A549 (cell line): ENCODE measurements around the gene PIWIL4. TPM values are rescaled to one million over a fixed set of nuclear protein-coding genes. Genes with fewer than 3 reads are reported as not detected.

Experiments used
- ATAC-seq, 2 experiments: fragments of 200-7000 bp in 1 of 2; fragments of >200 bp in 1 of 2; cut with Nextera tagmentation in 1 of 2; cut with Tn5 transposase in 1 of 2; 3 replicates each; pipeline versions ENCODE4 v1.8.0 to v1.9.1; 2018 to 2020; ENCODE audit warnings: mild to moderate bottlenecking in 1 of 2, moderate library complexity in 1 of 2
- CTCF ChIA-PET: fragments of 300-600 bp; sonication (Branson Sonifier 250); formaldehyde crosslinking; extraction: SDS; loops from one replicate; lab custom pipeline; 2021; ENCODE audit warnings: antibody characterized with exemption, inconsistent platforms; lab: Yijun Ruan, JAX
- POLR2A ChIA-PET: fragments of 350-600 bp; formaldehyde crosslinking; extraction: SDS; loops from one replicate; lab custom pipeline; 2021; ENCODE audit warnings: antibody characterized with exemption, inconsistent platforms; lab: Yijun Ruan, JAX
- DNase-seq, 2 experiments: peaks; one replicate each; pipeline versions ENCODE4 v3.0.0 to v3.0.0-alpha.2; 2011 to 2016; ENCODE audit warnings: low read depth in 1 of 2, low spot score in 1 of 2
- FAIRE-seq: peaks from 2 replicates; lab custom pipeline; 2011; peaks lifted over from hg19 to GRCh38; lab: Jason Lieb, UNC
- H3K27ac ChIP-seq, 2 experiments: fragments of >200 bp; sonication (Bioruptor Twin); formaldehyde crosslinking; 3 replicates each; pipeline ENCODE4 v1.5.1; 2016 to 2017
- H3K4me1 ChIP-seq: fragments of >200 bp; sonication (Bioruptor Twin); formaldehyde crosslinking; 3 replicates; pipeline ENCODE4 v1.6.1; 2016
- H3K4me2 ChIP-seq: fragments of >200 bp; sonication (Bioruptor Twin); formaldehyde crosslinking; 3 replicates; pipeline ENCODE4 v1.6.1; 2016
- H3K4me3 ChIP-seq: fragments of >200 bp; sonication (Bioruptor Twin); formaldehyde crosslinking; 3 replicates; pipeline ENCODE4 v1.5.1; 2016
- H3K9me3 ChIP-seq: fragments of >200 bp; sonication (Bioruptor Twin); formaldehyde crosslinking; 3 replicates; pipeline ENCODE4 v1.6.1; 2016
- BHLHE40 ChIP-seq: IDR thresholded peaks from 2 replicates; pipeline ENCODE4 v1.6.1; 2012; ENCODE audit warnings: low read depth, low read length, inconsistent platforms
- CHD2 ChIP-seq: fragments of 150-350 bp; IDR thresholded peaks from 2 replicates; pipeline ENCODE4 v1.6.1; 2014; ENCODE audit warnings: low read length; ENCODE audit not compliant: partially characterized antibody
- CHD4 ChIP-seq: fragments of 200-600 bp; sonication (generic); IDR thresholded peaks from 2 replicates; pipeline ENCODE4 v1.6.1; 2016; ENCODE audit warnings: antibody characterized with exemption, mild to moderate bottlenecking, borderline replicate concordance
- ESRRA ChIP-seq: fragments of 150-350 bp; IDR thresholded peaks from 2 replicates; pipeline ENCODE4 v1.6.1; 2014; ENCODE audit warnings: mild to moderate bottlenecking, low read length, borderline replicate concordance
- FOXS1 ChIP-seq: fragments of 250-450 bp; sonication (Bioruptor Pico); IDR thresholded peaks from 2 replicates; pipeline ENCODE4 v1.5.0; 2020; ENCODE audit warnings: mild to moderate bottlenecking, moderate library complexity
- HDAC2 ChIP-seq: fragments of 200-600 bp; sonication (generic); IDR thresholded peaks from 2 replicates; pipeline ENCODE4 v1.6.1; 2016
- KDM5A ChIP-seq: fragments of 200-600 bp; sonication (generic); IDR thresholded peaks from 2 replicates; pipeline ENCODE4 v1.6.1; 2016; ENCODE audit warnings: antibody characterized with exemption, mild to moderate bottlenecking
- MAFK ChIP-seq: fragments of 450-650 bp; IDR thresholded peaks from 2 replicates; pipeline ENCODE4 v1.6.1; 2014; ENCODE audit not compliant: partially characterized antibody
- MAX ChIP-seq: IDR thresholded peaks from 2 replicates; pipeline ENCODE4 v1.6.1; 2012
- MYC ChIP-seq: IDR thresholded peaks from 2 replicates; pipeline ENCODE4 v1.6.1; 2012; ENCODE audit warnings: mild to moderate bottlenecking, inconsistent platforms, low read length, improper control_type of control experiment, borderline replicate concordance
- NFE2L2 ChIP-seq: fragments of 150-350 bp; conservative IDR thresholded peaks from 2 replicates; pipeline ENCODE4 v1.6.1; 2014; ENCODE audit warnings: low read length
- NR3C1 ChIP-seq: fragments of >200 bp; sonication (Bioruptor Twin); formaldehyde crosslinking; IDR thresholded peaks from 3 replicates; pipeline ENCODE4 v1.6.1; 2017
- PHF8 ChIP-seq: fragments of 200-600 bp; sonication (generic); IDR thresholded peaks from 2 replicates; pipeline ENCODE4 v1.6.1; 2016; ENCODE audit warnings: low read depth, mild to moderate bottlenecking, antibody characterized with exemption, moderate library complexity, borderline replicate concordance
- RAD21 ChIP-seq, 2 experiments: fragments of >200 bp in 1 of 2; sonication (Bioruptor Twin) in 1 of 2; formaldehyde crosslinking in 1 of 2; IDR thresholded peaks in 1 of 2; conservative IDR thresholded peaks in 1 of 2; 2 replicates in 1 of 2; 3 replicates in 1 of 2; pipeline ENCODE4 v1.6.1; 2012 to 2018; ENCODE audit warnings: inconsistent platforms in 1 of 2
- RARB ChIP-seq: fragments of 250-450 bp; sonication (Bioruptor Pico); IDR thresholded peaks from 2 replicates; pipeline ENCODE4 v1.8.0; 2021; ENCODE audit warnings: mild to moderate bottlenecking, moderate library complexity
- SMC3 ChIP-seq: fragments of >200 bp; sonication (Bioruptor Twin); formaldehyde crosslinking; IDR thresholded peaks from 3 replicates; pipeline ENCODE4 v1.6.1; 2018; ENCODE audit warnings: inconsistent platforms
- TFCP2L1 ChIP-seq: fragments of 250-450 bp; sonication (Bioruptor Pico); IDR thresholded peaks from 2 replicates; pipeline ENCODE4 v1.5.0; 2021; ENCODE audit warnings: mild to moderate bottlenecking
- TP53 ChIP-seq: fragments of 250-450 bp; sonication (Bioruptor Pico); IDR thresholded peaks from 2 replicates; pipeline ENCODE4 v1.5.0; 2021; ENCODE audit warnings: mild to moderate bottlenecking, moderate library complexity
- USF2 ChIP-seq: fragments of 450-650 bp; IDR thresholded peaks from 2 replicates; pipeline ENCODE4 v1.6.1; 2014; ENCODE audit warnings: antibody characterized with exemption
- ZC3H11A ChIP-seq: fragments of 450-650 bp; IDR thresholded peaks from 2 replicates; pipeline ENCODE4 v1.6.1; 2014; ENCODE audit warnings: antibody characterized with exemption, mild to moderate bottlenecking
- WGBS: methylation state at CpG from one replicate; pipeline ENCODE4 v1.1.6; 2017; ENCODE audit errors: missing lambda C conversion rate; 5-methylcytosine and 5-hydroxymethylcytosine counted together
- polyA plus RNA-seq, 4 experiments: library from polyadenylated mRNA; depleted of rRNA in 3 of 4; stranded (reverse); fragments of >200 nt; fragmentation: RNase III in 1 of 4; extraction: RNeasy Plus Mini Kit Qiagen cat#74134 plus additional on column Dnase treatment in 1 of 4; gene quantifications; 2 replicates in 3 of 4; 3 replicates in 1 of 4; pipeline ENCODE4 v1.2.3, GENCODE V29; 2011 to 2017
- TF ChIP-seq, protein P1 (sequence below): fragments of 150-350 bp; IDR thresholded peaks from 2 replicates; pipeline ENCODE4 v1.6.1; 2014; ENCODE audit warnings: low read depth, mild to moderate bottlenecking, low read length
- TF ChIP-seq, protein P2 (sequence below): IDR thresholded peaks from 2 replicates; pipeline ENCODE4 v1.6.1; 2012
- TF ChIP-seq, protein P3 (sequence below): fragments of 200-600 bp; sonication (generic); IDR thresholded peaks from 2 replicates; pipeline ENCODE4 v1.6.1; 2016; ENCODE audit warnings: antibody characterized with exemption, mild to moderate bottlenecking, moderate library complexity

The PIWIL4 gene
- polyA plus RNA-seq, 2 of the 4 experiments (the other 2 are of a cell fraction): 0.28 to 0.35 TPM

GRCh38 chr11:94526645-94527438 is 40.3 kb upstream of the PIWIL4 start:
- CTCF ChIA-PET: no interaction called here
- H3K4me1 ChIP-seq: no peaks in the 10 kb centered on the region
- no peak overlapping the region for H3K4me2 ChIP-seq
- FAIRE-seq (no peak), DNase-seq (no peak), ATAC-seq (no peak)
- H3K27ac ChIP-seq: no peak overlapping the region
- WGBS: 51% methylated on average over 4 of the region's 4 CpGs
- no peaks in the 10 kb centered on the region for H3K9me3 ChIP-seq
- no peak overlapping the region for H3K4me3 ChIP-seq
- TF ChIP-seq PHF8 (no peak), KDM5A (no peak), ZC3H11A (no peak), HDAC2 (no peak), BHLHE40 (no peak), FOXS1 (CRISPR knock-in tag) (no peak)
- POLR2A ChIA-PET: no interaction called here

DNA sequence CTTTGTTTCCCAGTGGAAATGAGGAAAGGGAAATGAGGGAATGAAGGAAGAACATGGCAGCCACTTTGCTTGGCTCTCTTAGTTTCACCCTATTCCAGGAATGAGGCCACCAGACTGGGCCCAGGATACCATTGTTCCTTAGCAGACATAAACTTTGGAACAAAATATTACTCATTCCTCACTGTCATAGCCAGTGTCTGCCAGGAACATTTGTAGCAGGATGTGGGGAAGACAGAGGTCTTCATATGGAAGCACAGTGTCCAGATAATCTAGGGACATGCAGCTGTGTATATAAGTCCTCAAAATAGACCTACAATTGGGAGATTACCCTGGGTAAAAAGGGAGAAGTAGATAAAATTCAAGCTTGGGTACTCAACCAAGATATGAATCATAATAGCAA is 38.6 kb upstream of the PIWIL4 start:
- CTCF ChIA-PET: no interaction called here
- POLR2A ChIA-PET: no interaction called here
- no peaks in the 10 kb centered on the region for H3K4me1 ChIP-seq
- DNase-seq (no peak), ATAC-seq (no peak), FAIRE-seq (no peak)
- H3K4me2 ChIP-seq: no peak overlapping the region
- no peak overlapping the region for H3K4me3 ChIP-seq
- no peak overlapping the region for H3K27ac ChIP-seq
- H3K9me3 ChIP-seq: no peaks in the 10 kb centered on the region
- TF ChIP-seq, protein P1, sequence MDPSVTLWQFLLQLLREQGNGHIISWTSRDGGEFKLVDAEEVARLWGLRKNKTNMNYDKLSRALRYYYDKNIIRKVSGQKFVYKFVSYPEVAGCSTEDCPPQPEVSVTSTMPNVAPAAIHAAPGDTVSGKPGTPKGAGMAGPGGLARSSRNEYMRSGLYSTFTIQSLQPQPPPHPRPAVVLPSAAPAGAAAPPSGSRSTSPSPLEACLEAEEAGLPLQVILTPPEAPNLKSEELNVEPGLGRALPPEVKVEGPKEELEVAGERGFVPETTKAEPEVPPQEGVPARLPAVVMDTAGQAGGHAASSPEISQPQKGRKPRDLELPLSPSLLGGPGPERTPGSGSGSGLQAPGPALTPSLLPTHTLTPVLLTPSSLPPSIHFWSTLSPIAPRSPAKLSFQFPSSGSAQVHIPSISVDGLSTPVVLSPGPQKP: no peak
- no peak for TF ChIP-seq RARB
- no peak for TF ChIP-seq ESRRA
- no peak for TF ChIP-seq NR3C1
- TF ChIP-seq, protein P2, sequence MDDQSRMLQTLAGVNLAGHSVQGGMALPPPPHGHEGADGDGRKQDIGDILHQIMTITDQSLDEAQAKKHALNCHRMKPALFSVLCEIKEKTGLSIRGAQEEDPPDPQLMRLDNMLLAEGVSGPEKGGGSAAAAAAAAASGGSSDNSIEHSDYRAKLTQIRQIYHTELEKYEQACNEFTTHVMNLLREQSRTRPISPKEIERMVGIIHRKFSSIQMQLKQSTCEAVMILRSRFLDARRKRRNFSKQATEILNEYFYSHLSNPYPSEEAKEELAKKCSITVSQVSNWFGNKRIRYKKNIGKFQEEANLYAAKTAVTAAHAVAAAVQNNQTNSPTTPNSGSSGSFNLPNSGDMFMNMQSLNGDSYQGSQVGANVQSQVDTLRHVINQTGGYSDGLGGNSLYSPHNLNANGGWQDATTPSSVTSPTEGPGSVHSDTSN: no peak
- TF ChIP-seq NFE2L2: no peak
- TF ChIP-seq TFCP2L1 (CRISPR knock-in tag): no peak
- TF ChIP-seq, protein P3, sequence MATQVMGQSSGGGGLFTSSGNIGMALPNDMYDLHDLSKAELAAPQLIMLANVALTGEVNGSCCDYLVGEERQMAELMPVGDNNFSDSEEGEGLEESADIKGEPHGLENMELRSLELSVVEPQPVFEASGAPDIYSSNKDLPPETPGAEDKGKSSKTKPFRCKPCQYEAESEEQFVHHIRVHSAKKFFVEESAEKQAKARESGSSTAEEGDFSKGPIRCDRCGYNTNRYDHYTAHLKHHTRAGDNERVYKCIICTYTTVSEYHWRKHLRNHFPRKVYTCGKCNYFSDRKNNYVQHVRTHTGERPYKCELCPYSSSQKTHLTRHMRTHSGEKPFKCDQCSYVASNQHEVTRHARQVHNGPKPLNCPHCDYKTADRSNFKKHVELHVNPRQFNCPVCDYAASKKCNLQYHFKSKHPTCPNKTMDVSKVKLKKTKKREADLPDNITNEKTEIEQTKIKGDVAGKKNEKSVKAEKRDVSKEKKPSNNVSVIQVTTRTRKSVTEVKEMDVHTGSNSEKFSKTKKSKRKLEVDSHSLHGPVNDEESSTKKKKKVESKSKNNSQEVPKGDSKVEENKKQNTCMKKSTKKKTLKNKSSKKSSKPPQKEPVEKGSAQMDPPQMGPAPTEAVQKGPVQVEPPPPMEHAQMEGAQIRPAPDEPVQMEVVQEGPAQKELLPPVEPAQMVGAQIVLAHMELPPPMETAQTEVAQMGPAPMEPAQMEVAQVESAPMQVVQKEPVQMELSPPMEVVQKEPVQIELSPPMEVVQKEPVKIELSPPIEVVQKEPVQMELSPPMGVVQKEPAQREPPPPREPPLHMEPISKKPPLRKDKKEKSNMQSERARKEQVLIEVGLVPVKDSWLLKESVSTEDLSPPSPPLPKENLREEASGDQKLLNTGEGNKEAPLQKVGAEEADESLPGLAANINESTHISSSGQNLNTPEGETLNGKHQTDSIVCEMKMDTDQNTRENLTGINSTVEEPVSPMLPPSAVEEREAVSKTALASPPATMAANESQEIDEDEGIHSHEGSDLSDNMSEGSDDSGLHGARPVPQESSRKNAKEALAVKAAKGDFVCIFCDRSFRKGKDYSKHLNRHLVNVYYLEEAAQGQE: no peak
- TF ChIP-seq USF2: no peak
- TF ChIP-seq TP53 (CRISPR knock-in tag): no peak
- TF ChIP-seq MAFK: no peak
- no peak for TF ChIP-seq MYC
- no peak for TF ChIP-seq MAX
- TF ChIP-seq RAD21 (conservative IDR thresholded peaks at IDR 0.05 in 1 of 2, IDR thresholded peaks at IDR 0.05 in 1 of 2): no peak
- no peak for TF ChIP-seq CHD4
- no peak for TF ChIP-seq HDAC2
- TF ChIP-seq CHD2: no peak
- TF ChIP-seq SMC3: no peak
